Measurements from ENCODE around the gene MAEA. TPM values are rescaled to one million over a fixed set of nuclear protein-coding genes. Genes with fewer than 3 reads are reported as not detected.

MAEA gene
- polyA plus RNA-seq, 3 donors, result 34.3 to 83.5 (median 37.7) TPM

DNA sequence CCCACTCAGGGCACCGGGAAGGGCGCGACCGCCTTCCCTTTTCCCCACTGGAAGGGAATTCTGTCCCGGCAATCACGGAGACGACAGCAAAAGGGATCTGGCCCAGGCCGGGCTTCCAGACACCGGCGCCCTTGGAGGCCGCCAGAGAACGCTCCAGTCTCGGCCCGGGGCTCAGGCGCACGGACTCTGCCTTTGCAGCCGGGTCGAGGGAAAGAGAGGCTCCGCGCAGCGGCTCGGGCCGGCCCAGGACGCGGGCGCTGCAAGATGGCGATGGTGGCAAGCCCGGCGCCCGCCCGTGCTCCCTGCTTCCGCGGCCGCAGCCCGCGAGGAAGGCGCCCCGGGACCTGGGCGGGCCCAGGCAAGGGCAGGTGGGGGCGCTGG, 41.8 kb upstream of the MAEA start:
- peaks cover 0 to 22% of the 10 kb centered on the region in 2 donors for H3K36me3 Mint-ChIP-seq
- Histone ChIP-seq H3K9me3 (replicated peaks in 1 of 2; ENCODE audit: control insufficient read depth in 1 of 2, insufficient read depth in 1 of 2, low read length in 2 of 2) (peaks cover 14 to 17% of the 10 kb centered on the region in 2 donors), H3K79me2 (ENCODE audit: insufficient read depth, low read length) (peaks cover 62% of the 10 kb centered on the region), H3K27ac (ENCODE audit: low read depth in 1 of 2, low read length in 2 of 2) (peak overlapping the region; percentile 90 to 93), H2AFZ (ENCODE audit: insufficient read depth, low read depth, low read length, poor library complexity, severe bottlenecking) (peak overlapping the region; percentile 40), H3K4me3 (replicated peaks in 1 of 3; ENCODE audit: low read depth in 2 of 3, low read length in 3 of 3) (peak overlapping the region; percentile 83 to 94 (median 86)), H3K36me3 (replicated peaks in 1 of 2; ENCODE audit: control insufficient read depth in 1 of 2, insufficient read depth in 2 of 2, low read length in 2 of 2) (no peaks in the 10 kb centered on the region), H3K4me1 (ENCODE audit: control insufficient read depth in 1 of 2, insufficient read depth in 2 of 2, low read length in 2 of 2) (peaks cover 31 to 40% of the 10 kb centered on the region in 2 donors), H3K27me3 (ENCODE audit: control insufficient read depth in 2 of 2, insufficient read depth in 2 of 2, low read length in 2 of 2) (no peaks in the 10 kb centered on the region), H4K20me1 (ENCODE audit: insufficient read depth, low read length) (peaks cover 51% of the 10 kb centered on the region), H3K4me2 (replicated peaks; ENCODE audit: extremely low read depth, low read length, poor library complexity, severe bottlenecking) (peak overlapping the region; percentile 76), H3K9ac (ENCODE audit: insufficient read depth, low read length, poor library complexity, severe bottlenecking) (peak overlapping the region; percentile 85)
- peak overlapping the region; percentile 91 to 94 for H3K4me3 Mint-ChIP-seq
- TF ChIP-seq, protein P1, sequence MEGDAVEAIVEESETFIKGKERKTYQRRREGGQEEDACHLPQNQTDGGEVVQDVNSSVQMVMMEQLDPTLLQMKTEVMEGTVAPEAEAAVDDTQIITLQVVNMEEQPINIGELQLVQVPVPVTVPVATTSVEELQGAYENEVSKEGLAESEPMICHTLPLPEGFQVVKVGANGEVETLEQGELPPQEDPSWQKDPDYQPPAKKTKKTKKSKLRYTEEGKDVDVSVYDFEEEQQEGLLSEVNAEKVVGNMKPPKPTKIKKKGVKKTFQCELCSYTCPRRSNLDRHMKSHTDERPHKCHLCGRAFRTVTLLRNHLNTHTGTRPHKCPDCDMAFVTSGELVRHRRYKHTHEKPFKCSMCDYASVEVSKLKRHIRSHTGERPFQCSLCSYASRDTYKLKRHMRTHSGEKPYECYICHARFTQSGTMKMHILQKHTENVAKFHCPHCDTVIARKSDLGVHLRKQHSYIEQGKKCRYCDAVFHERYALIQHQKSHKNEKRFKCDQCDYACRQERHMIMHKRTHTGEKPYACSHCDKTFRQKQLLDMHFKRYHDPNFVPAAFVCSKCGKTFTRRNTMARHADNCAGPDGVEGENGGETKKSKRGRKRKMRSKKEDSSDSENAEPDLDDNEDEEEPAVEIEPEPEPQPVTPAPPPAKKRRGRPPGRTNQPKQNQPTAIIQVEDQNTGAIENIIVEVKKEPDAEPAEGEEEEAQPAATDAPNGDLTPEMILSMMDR (IDR thresholded peaks at IDR 0.05), result no peak
- intact Hi-C loops (cut with micrococcal nuclease), result loop anchor here (2.0 to 5.0 kb wide), 6 partner anchors 39 to 624 kb away; partner anchors contain the start of genes NSD2 (in 2 of the 2), UVSSA (in 2 of the 2) and MAEA (in 1 of the 2)
- DNase-seq, result peak in 1 of 3 donors; percentile 10
- H3K27ac Mint-ChIP-seq, result peak overlapping the region; percentile 33 to 94 (median 89)
- WGBS (ENCODE audit: insufficient coverage), result under 1% methylated on average over 40 of the region's 40 CpGs
- peaks cover 7 to 21% (median 19%) of the 10 kb centered on the region in 7 donors for H3K9me3 Mint-ChIP-seq
- peaks cover 0 to 4% (median 0%) of the 10 kb centered on the region in 3 donors for H3K27me3 Mint-ChIP-seq (ENCODE audit: low read depth in 3 of 3)
- H3K4me1 Mint-ChIP-seq, result peaks cover 47% of the 10 kb centered on the region

DNA sequence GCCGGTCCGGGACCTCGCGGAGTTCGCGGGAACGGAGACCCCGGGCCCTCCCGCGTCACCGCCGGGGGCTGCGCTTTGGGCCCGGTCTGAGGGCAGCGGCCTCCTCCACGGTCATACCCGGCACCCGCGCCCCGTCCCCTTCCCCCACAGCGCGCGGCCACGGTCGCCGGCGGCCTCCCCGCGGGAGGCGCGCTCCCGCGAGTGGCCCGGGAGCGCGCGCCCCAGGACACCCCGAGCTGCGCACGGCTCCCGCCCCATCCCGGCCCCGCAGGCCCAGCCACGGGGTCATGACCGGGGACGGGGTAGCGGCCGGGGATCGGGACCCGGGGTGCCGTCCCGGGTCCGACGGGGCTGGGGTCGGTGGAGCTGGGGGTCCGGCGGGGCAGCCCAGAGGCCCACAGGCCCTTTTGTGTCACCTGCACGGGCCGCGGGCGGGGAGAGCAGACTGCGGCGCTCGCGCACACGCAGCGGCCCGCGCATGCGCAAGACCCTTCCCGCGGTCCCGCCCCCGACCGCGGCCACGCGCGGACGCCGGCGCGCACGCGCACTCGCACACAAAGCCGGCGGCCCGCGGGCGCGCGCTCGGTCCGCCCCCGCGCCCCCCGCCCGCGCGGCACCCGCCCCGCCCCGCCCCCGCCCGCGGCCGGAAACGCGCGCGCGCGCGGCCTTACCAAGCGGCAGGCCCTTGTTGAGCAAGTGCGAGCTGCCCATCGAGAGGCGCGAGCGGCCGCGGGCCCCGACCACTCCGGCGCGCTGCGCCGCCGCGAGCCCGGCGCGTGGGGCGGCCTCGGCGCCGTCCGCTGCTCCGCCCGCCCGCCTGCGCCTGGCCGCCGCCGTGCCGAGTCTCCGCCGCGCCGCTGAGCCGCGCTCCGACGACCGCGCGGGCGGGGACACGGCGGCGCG, 41.2 kb upstream of the MAEA start, which contains the start of gene CTBP1:
CTBP1 (minus strand) TSS at position 886 of the 903 bp plus-strand sequence. CDS start 7,799 bp downstream, outside the sequence.
- Histone ChIP-seq H3K36me3 (replicated peaks in 1 of 2; ENCODE audit: control insufficient read depth in 1 of 2, insufficient read depth in 2 of 2, low read length in 2 of 2) (no peaks in the 10 kb centered on the region), H3K4me1 (ENCODE audit: control insufficient read depth in 1 of 2, insufficient read depth in 2 of 2, low read length in 2 of 2) (peaks cover 31 to 40% of the 10 kb centered on the region in 2 donors), H4K20me1 (ENCODE audit: insufficient read depth, low read length) (peaks cover 45% of the 10 kb centered on the region), H3K9me3 (replicated peaks in 1 of 2; ENCODE audit: control insufficient read depth in 1 of 2, insufficient read depth in 1 of 2, low read length in 2 of 2) (peaks cover 20 to 23% of the 10 kb centered on the region in 2 donors), H3K4me3 (replicated peaks in 1 of 3; ENCODE audit: low read depth in 2 of 3, low read length in 3 of 3) (peak within 1 kb of the TSS; percentile 83 to 94 (median 86)), H3K79me2 (ENCODE audit: insufficient read depth, low read length) (peaks cover 55% of the 10 kb centered on the region), H2AFZ (ENCODE audit: insufficient read depth, low read depth, low read length, poor library complexity, severe bottlenecking) (peak within 1 kb of the TSS; percentile 87), H3K27ac (ENCODE audit: low read depth in 1 of 2, low read length in 2 of 2) (peak within 1 kb of the TSS; percentile 90 to 93), H3K9ac (ENCODE audit: insufficient read depth, low read length, poor library complexity, severe bottlenecking) (peak within 1 kb of the TSS; percentile 92), H3K4me2 (replicated peaks; ENCODE audit: extremely low read depth, low read length, poor library complexity, severe bottlenecking) (peak within 1 kb of the TSS; percentile 94), H3K27me3 (ENCODE audit: control insufficient read depth in 2 of 2, insufficient read depth in 2 of 2, low read length in 2 of 2) (no peaks in the 10 kb centered on the region)
- peaks cover 0 to 19% of the 10 kb centered on the region in 2 donors for H3K36me3 Mint-ChIP-seq
- peaks cover 45% of the 10 kb centered on the region for H3K4me1 Mint-ChIP-seq
- DNase-seq, result peak; percentile 80 to 88 (median 82)
- H3K4me3 Mint-ChIP-seq, result peak within 1 kb of the TSS; percentile 91 to 94
- H3K27ac Mint-ChIP-seq, result peak within 1 kb of the TSS; percentile 76 to 94 (median 91)
- intact Hi-C loops (cut with micrococcal nuclease), result loop anchor here (2.0 to 5.0 kb wide), 6 partner anchors 39 to 624 kb away; partner anchors contain the start of genes NSD2 (in 2 of the 2), UVSSA (in 2 of the 2) and MAEA (in 1 of the 2)
- WGBS (ENCODE audit: insufficient coverage), result under 1% methylated on average over 145 of the region's 163 CpGs
- peaks cover 13 to 27% (median 25%) of the 10 kb centered on the region in 7 donors for H3K9me3 Mint-ChIP-seq
- TF ChIP-seq, protein P1 (IDR thresholded peaks at IDR 0.05), result no peak
- peaks cover 0 to 4% (median 0%) of the 10 kb centered on the region in 3 donors for H3K27me3 Mint-ChIP-seq (ENCODE audit: low read depth in 3 of 3)
